GM10847 (cell line): ENCODE measurements around the gene PRKG1.

Experiments used
- POLR2A ChIP-seq: IDR thresholded peaks from 2 replicates; pipeline ENCODE4 v1.6.1; 2011; ENCODE audit not compliant: insufficient read length; ENCODE audit errors: extremely low read depth

PRKG1 gene

DNA sequence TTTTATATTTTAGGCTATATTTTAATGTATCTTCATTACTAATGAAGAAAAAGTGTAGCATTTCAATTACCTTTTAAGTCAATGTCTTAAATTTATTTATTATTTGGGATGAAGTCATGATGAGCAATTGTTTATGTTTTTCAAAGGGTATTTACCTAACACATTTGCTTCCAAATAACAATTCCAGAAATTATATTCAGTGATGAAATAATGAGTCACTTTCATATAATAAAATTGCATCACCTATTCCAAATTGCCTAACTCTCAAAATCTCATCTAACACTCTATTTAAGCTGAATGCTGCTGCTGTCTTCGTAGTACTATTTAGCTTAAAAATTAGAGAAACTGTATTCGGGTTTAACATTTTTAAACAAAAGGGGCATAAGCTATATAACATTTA is 97.7 kb downstream of the PRKG1 start:
- no peak for TF ChIP-seq POLR2A

DNA sequence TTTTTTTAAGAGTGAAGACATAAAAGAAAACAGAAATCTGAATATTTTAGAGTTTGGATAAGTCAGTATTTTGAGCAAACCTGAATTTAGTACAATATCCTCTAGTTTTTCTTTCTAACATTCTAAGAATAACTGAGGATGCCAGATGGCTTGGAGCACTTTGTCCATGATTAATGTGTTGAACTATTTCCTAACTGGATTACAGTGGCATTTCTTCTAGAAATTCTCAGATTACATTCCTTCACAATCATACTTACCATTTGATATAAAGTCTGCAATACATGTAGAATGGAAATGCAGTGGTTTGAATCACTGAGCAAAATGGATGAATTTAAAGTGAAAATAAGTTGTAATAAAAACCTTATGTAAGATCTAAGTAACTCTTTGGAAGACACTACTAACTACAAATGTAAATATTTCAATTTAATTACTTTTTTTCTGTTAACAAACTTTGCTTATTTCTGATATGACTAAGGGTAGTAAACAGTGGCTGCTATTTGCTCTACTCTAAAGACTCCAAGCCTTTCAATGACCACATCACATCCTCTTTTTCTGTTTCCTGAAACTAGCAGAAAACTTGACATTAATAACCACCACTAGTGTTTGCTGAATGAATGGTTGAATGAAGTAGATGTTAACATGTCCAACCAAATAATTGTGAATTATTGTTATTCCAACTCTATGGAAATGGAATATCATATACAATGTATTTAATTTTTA is 102.8 kb downstream of the PRKG1 start:
- TF ChIP-seq POLR2A, result no peak

- TF ChIP-seq POLR2A, result no peak
Measured at GRCh38 chr10:51178634-51179033, 104.3 kb downstream of the PRKG1 start.

DNA sequence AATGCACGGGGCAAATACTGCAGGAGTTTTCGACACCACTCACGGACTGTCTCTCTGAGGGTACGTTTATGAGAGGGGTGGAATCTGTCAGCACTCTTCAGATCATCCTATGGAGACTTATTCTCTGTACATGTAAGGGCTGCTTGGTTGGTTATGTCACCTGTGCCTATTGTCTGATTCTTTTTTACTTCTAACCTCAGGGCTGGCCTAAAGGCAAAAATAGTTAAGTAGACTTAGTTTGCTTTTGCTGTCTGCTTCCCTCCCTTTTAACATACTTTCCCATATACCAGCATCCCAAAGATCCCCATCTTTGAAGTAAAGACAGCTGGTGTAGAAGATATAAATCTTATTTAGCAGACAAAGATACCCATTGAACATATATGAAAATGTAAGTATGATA is 105.9 kb downstream of the PRKG1 start:
- no peak for TF ChIP-seq POLR2A

DNA sequence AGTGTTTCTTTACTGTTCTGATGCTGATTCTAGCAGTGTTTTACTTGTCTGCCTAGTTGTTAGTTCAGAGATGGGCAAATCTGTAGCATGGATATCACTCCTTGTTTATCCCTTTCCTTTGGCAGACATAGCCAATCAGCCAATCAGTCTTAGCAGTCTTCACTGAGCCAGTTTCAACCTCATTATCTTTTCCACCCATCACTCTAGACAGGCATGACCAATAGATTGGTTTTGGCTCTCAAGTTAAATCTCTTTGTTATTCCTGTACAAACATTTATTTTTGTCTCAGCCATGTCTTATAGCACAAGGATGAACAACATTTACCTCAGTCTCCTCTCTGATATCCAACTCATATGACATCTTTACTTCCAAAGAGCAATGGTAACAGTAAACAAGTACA is 109.5 kb downstream of the PRKG1 start:
- TF ChIP-seq POLR2A, result no peak

DNA sequence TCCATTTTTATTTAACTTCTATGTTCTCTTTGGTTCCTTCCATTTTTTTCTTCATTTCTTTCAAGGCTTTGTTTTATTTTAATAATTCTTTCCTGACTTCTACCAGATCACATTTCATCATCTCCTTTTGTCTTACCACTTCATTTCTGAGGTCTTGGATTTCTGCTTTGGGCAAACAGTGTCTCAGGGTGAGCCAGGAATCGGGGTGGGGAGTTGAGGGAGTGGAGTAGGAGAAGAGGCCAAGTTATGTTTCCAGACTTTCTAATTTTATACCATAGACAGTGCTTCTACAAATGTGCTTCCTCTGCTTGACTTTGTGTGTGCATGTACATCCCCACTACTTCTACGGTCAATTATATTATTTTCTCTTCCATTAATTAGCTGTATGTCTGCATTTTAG is 112.1 kb downstream of the PRKG1 start:
- TF ChIP-seq POLR2A, result no peak

DNA sequence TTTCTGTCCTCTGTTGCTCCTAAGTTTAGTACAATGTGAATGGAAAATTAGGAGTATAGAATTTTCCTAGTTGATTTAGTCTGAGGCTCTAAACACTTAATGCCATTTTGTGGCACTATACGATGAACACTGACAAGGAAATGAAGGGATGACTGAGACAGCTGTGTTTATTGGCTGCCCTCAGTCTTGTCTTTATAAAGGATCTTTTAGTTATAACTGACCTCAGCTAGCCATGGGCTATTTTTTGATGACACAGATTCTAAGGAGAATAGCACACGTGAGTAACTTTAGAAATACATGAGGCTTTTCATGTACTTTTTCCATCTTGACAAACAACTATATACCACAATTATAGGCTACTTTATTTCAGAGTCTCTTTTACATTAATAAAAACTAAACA is 113.7 kb downstream of the PRKG1 start:
- TF ChIP-seq POLR2A, result no peak

- TF ChIP-seq POLR2A, result no peak
Measured at GRCh38 chr10:51188866-51189265, 114.6 kb downstream of the PRKG1 start.

- TF ChIP-seq POLR2A, result no peak
Measured at GRCh38 chr10:51196508-51197175, 122.4 kb downstream of the PRKG1 start.

DNA sequence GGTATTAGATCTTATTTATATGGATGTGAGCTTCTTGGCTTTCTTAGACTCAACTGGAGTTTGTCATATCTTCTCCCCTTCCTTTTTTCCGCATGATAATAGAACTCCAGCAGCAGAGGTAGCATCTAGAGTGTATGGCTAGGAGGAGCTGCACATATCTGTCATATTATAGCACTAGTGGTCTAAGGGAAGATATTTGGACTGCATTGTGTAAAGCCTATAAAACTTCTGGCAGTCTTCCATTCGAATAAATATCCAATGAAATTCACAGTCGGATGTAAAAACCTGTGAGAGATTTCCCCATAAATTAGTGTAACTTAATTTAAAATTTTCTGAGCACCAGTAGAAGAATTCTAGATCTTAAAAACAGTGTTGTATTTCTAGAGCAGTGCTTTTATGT is 123.9 kb downstream of the PRKG1 start:
- TF ChIP-seq POLR2A, result no peak

DNA sequence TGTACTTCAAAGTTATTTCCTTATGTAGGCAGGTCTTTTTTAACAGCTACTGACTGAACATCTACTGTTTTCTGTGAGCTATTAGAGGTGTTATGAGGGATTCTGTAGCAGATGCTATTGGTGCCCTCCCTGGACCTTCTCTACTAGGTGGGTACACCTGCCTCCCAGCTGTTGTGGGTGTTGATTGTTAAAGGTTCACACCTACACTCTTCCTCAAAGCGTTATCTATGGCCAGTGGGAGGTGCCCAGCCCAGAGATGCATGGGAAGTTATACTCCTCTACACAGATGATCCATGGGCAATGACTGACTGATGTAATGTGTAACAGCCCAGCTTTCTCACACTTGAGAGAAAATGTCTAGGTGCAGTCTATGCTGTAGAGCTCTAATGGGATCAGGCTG is 127.7 kb downstream of the PRKG1 start:
- no peak for TF ChIP-seq POLR2A

- no peak for TF ChIP-seq POLR2A
Measured at GRCh38 chr10:51203359-51203758, 129.1 kb downstream of the PRKG1 start.

GRCh38 chr10:51204066-51204465 is 129.8 kb downstream of the PRKG1 start:
- TF ChIP-seq POLR2A, result no peak

GRCh38 chr10:51204701-51205100 is 130.4 kb downstream of the PRKG1 start:
- TF ChIP-seq POLR2A, result no peak

DNA sequence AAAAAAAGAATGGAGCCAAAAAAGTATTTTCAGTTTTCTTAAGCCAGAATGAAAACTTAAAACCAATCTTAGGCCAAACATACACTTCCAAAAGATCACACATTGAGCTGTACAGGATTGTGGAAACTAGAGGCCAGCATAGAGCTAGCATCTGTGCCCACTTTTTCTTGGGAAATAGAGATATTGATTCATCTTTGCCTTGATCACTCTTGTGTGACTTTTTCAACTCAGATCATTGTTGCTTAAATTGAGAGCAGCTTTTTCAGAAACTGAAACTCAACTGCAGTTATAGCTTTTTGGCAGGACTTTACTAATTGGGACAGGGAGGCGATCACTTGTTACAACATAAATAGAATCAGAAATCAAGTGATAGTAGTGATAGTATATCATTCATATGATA is 132.2 kb downstream of the PRKG1 start:
- no peak for TF ChIP-seq POLR2A

DNA sequence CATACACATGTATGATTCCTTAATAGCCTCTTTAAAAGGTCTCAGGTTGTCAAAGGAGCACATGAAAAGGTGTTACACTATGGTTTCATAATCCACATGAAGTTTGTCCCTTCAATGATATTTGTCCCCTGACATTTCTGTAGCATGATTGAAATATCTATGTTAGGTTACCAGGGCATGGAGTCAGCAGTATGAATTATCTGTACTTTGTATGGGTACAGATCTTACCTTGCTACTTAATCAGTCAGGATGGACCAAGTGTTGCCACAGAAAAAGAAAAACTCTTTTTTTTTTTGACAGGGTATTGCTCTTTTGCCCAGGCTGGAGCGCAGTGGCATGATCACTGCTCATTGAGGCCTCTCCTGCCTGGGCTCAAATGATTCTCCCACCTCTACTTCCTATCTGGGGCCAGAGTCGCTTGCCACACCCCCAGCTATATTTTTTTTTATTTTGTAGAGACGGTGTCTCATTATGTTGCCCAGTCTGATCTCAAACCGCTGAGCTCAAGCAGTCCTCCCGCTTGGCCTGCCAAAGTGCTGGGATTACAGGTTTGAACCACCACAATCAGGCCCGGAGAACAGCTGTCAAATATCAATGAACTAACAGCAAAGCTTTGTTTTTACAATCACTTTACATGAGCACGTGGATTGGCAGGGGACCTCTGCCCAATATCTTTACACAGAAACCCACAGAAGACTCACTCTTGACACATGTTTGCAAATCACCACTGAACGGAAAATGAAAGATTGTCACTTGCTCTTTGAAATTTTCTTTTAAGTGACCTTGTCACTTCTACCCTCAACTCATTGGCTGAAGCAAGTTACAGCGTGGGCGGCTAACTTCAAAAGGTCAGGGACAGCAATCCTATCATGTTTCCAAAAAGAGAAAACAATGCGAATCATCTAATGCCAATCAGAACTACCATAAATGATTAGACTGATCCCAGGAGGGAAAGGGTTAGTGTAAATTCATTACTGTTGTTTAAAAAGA is 140.2 kb downstream of the PRKG1 start:
- TF ChIP-seq POLR2A, result no peak
